GM18858 (cell line): ENCODE measurements around the gene FLNB.

Experiments used
- ATAC-seq: cut with Tn5 transposase; IDR thresholded peaks from one replicate; pipeline ENCODE4 v1.9.1; 2021; ENCODE audit not compliant: unreplicated experiment

FLNB gene

DNA sequence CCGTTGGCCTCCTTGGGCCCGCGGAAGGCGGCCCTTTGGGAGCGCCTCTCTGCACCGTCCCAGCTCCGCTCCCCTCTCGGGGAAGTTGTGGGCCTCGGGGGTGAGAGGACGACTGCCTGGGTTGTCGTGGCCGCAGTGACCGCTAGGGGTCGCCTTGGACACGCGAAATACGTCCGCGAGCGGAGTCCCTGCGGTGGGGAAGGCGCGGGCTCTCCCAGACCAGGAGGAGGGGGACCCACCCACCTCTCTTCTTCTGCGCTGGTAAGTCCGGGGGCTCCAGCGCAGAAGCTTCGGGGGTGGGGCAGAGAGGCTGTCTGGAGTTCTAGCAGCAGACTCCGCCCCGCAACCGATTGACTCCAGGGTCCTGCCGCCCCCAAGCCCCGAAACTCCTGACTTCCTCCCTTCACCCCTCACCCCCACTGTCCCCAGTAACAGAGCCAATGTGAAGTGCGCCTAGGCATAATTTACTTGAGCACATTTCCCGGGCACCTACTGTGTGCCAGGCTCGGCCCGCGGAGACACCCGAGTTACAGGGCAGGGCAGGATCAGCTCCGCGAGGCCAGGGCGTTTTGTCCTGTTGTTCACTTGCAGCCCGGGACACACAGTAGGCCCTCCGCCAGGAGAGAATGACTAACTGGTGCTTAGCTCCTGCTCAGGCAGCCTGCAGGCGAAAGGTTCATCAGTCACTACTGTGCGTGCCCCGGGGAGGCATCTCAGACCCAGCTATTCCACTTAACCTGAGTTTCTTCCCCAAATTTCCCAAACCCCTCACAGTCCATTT lies 169.7 kb downstream of the FLNB start:
- peak; percentile 55 for ATAC-seq

DNA sequence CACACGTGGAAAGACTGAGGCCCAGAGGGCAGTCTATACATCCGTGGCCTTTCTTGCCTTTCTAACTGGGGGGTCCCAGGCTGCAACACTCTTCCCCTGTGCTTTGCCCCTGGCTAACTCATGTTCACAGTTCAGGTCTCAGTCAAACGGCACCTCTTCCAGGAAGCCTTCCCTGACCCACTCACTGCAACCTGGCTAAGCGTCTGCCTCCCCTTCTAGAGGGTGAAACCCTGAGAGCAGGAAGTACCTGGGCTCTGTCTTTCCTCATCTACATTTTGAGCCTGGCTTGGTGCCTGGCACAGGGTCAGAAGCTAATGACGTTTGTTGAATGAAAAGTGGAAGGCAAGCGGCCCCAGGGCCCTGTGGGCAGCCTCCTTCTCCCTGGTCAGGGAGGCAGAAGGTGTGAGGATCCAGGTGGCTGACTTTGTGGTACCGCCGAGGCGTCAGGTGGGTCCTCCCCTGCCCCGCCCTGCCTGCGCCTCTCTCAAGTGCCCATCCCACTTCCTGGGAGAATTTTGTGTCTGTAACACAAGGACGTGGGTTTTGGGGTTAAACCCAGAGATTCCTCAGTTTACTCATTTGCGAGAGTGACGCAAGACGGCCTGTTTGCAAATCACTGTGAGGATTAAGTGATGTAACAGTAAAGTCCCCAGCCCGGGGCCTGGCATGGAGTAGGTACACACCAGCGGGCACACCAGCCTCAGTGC lies 170.5 kb downstream of the FLNB start:
- ATAC-seq: no peak

DNA sequence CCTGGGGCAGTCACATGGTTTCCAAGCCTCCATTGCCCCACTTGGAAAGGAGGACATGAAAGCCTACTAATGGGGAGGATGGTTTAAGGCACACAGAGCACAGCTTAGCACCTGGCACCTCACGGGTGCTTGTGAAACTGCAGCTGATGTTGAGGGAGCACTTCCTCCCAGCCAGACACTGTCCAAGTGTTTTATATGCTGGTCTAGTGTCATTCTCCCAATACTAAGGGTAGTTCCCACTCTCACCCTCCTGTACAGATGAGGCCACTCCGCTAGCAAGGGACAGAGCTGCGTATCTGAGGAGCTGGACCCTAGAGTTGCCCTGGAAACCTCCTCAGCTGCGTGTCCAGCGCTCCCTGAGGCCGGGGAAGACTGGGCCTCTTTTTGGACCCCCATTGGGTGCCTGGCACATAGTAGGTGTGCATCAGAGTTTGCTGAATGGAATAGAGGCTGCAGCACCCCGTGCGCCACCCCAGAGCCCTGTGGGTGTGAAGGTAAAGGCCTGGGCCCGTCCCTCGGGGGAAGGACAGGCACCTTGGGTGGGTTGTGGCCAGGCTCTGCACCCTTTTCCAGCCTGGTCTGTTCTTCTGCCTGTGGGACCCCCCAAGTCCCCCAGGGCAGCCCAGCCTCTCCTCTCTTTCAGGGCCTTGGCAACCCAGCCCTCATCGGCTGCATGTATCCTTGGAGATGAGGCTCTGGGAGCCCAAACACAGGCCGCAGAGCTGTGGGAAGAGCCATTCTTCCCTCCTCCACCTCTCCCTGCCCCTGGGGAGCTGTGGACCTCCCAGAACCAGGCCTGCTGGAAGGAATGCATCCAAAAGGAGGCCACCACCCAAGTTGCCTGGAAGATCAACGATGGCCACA lies 171.2 kb downstream of the FLNB start:
- no peak for ATAC-seq

DNA sequence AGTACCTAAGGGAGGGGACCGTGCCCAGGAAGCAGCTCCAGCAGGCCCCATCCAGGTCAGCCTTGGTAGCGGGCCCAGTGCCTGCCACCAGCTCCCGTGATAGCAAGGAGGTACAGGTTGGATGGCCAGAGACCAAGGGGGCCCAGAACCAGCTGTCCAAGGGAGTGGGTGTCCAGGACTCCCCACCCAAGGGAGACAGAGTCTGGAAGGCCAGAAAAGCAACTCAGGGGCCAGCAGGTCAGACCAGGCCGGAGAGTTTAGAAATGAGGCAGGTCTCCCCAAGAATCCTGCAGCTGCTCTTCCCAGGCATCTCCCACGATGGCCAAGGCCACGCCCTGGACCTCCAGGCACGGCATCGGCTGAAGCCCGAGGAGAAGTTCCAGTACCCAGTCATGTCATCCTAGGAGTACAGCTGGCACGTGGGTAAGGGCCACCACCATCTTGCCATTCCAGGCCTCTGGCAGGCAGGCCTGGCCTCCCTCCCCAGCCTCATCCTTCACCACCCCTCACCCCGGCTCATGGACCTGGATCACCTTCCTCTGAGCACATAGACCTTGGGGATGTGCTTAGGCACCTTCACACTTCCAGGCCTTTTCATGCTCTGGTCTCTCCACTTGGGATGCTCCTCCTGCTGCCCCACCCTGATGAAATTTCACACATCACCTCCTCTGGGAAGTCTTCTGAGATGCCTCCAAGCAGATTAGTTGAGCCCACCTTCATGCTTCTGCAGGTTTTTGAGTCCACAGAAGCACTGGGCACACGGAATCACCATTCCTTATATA lies 172.1 kb downstream of the FLNB start:
- ATAC-seq: no peak

DNA sequence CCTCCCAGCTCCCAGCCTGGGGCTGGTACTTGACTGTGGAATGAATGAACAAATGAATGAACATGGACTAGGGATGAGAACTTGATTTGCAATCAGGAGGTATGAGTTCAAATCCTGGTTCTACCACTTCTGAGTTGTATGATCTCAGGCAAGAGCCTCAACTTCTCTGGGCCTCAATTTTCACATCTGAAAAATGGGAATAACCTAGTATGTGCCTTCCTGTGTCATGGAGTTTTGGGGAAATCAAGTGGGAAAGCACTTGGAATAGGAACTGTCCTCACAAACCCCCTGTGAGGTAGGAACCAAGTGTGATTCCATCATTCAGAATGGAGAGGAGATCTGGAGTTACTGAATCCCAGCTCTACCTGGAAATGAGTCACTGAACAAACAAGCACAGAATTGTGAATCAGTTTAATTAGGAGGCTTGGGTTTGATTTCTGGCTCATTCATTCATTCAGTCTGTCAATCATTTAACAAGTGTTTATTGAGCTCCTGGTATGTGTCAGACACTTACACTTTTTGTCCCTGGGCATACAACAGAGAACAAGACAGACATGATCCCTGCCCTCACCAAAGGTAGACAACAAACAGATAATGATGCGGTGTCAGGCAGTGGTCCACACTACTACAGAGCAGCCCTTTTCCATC lies 172.8 kb downstream of the FLNB start:
- ATAC-seq: no peak

DNA sequence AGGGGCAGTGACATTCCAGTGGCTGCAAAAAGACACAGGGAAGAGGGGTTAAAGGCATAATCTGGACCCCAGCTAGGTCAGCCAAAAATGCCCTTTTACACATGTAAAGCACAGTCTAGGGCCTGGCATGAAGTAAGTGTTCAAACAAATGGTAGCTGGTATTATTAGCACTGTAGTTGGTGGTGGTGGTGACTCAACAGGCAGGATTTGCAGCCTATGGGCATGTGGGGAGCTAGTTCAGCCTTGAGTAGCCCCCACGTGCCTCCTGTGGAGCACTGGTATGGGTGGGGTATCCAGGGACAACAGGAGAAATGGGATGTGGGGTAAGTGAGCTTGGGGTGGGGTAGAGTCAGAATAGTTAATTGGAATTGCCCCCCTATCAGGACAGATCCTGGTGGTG lies 175.0 kb downstream of the FLNB start:
- ATAC-seq: no peak

DNA sequence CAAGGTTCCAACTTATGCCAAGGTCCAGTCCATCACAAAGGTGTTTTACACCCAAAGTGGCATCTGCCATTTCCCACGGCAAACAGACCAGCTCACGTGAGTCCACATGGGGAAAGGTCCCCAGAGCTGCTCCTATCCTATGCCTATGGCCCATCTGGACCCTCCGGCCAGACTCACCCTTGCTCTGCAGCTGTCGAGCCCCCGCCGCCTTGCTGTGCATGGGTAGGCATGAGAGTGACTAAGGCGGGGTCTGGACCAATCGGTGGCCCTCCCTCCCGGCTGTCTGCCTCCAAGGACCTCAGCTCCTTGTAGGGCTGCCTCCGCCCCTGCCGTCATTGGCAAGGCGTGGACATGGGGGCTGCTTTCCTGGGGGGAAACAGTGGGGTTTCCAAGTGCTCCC lies 175.7 kb downstream of the FLNB start:
- ATAC-seq: no peak

DNA sequence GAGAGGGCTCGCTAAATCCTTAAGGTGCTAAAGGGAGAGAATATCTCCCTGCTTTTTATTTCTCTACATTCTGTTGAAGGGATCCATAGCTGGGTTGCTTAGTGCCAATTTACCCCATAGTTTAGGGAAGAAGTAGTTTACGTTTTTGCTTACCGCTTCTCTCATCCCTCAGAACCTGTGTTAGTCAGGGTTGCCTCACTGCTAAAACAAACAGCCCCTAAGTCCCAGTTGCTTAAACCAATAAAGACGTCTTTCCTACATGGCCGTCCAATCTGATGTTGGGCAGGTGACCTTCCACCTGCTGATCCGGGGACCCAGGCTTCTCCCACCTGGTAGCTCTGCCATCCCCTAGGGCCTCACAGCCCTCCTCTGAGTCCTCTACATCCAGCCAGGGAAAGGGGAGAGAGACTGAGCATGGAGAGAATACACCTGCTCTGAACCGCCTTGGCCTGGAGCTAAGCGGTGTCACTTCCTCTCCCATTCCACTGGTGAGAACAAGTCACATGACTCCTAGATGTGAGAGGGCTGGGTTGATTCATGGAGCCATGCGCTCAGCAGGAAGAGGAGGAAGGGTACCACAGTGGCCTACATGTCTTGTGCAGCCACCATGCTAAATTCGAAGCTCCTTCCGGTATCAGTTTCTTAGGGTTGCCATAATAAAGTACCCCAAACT lies 176.2 kb downstream of the FLNB start:
- ATAC-seq: no peak

DNA sequence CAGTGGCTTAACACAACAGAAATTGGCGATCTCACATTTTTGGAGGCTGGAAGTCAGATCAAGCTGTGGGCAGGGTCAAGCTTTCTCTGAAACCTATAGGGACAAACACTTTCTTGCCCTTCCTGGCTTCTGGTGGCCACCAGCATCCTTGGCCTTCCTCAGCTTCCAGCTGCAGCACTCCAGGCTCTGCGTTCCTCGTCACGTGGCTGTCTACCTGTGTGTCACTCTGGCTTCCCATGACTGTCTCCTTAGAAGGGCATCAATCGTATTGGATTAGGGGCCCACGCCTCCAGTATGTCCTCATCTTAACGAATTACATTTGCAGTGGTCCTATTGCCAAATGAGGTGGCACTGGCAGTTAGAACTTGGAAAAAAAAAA lies 176.7 kb downstream of the FLNB start:
- no peak for ATAC-seq

DNA sequence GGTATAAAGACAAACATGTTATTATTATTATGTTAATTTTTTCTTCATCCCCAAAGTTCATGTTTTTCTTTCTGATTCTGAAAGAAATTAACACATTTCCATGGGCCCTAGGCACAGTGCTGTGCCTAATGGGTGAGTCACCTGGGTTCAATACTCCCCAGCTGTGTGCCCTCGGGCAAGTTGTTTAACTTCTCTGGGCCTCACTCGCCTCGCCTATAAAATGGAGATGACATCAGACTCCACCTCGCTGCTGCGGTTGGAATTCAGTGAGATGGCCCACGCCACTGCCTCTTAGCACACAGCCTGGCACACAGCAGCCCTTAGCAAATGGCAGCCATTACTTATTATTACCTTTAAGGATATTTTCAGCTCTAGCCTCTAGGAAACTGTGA lies 179.9 kb downstream of the FLNB start:
- no peak for ATAC-seq

DNA sequence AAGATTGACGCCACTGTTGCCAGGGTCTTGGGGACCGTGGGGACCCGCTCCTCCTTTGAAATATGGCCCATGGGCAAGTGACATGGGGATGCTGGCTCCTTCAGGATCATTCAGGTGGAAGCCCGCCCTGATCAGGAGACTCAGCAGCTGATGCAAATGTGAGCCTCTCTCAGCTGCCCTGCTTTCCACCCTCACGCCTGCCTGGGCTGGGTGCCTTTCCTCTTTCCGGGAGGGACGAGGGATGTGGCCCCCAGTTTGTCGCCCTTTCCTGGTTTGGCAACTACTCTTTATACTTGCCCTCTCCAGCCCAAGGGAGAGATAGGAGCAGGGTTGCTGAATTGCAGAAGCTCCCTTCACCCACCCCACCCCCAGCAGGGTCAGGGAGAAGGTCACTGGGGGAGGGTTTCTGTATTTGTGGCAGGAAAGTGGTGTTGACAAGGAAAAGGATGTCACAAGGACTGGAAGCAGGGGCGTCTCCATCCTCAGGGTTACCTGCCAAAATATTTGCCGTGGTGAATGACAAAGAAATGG lies 180.8 kb downstream of the FLNB start:
- ATAC-seq: no peak

DNA sequence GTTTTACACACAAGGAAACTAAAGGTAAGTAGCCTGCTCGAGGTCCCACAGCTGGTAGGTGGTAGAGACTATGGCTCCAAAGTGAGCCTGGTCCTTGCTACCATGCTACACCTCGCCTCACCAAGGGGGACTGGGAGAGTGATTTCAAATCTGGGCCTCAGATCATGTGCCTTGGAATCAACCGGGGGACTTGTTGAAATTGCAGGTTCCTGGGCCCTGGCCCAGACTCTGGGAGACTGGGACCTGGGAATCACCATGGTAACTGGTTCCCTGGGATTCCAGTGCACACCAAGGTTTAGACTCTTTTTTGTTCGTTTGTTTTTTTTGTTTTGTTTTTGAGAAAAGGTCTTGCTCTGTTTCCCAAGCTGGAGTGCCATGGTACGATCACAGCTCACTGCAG lies 181.5 kb downstream of the FLNB start:
- ATAC-seq: no peak

DNA sequence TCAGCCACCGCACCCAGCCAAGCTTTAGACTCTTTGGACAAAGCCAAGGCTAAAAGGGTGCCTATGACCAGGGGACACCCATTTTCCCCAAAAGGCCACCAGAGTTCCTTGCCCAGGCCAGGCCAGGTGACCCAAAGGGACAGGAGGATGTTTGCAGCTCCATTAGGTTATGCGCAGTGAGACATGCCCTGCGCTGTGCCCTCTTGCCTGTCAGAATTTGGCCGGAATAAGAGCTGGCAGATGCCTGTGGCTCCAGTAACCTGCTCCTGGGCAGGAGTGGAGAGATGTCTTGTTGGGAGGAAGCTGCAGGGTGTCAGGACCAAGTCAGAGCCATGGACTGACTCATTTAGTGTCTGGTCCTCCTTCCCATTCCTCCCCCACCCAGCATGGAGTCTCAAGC lies 182.1 kb downstream of the FLNB start:
- no peak for ATAC-seq

DNA sequence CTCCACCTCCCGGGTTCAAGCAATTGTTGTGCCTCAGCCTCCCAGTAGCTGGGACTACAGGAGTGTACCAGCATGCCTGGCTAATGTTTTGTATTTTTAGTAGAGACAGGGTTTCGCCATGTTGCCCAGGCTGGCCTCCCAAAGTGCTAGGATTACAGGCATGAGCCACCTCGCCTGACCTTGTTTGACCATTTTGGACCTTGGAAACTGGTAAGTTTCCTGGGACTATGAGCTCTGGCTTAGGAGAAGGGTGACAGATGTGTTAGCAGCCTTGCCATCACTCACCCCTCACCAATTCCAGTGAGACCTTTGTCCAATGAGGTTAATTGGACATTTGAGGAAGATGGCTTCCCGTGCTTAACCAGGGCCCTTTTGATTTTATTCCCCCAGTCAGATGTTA lies 182.7 kb downstream of the FLNB start:
- no peak for ATAC-seq

DNA sequence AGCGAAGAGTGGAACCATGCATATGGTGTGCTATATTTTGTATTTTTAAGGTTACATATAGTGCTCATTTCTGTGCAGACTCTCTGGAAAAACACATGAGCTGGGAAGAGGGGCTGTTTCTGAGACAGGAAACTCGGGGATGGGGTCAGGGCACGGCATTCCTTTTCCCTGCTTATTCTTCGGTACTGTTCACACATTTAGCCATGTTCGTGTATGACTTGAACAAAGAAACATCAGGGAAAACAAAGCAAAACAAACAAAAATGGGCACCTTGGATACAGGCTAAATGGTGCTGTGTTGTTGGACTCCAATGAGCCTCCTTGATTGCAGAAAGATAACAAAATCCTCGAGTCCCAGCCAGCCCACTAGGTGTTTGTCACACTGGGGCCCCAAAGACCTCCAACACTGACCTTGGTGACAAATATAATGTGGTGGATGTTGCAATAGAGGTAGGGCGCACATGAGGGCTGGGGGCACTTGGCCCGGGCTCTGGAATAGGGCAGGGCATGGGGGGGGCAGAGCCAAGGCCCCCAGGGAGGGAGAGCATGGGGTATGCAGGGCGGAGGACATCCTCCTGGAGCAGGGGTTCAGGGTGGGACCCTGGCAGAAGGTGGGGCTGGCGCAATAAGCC lies 183.3 kb downstream of the FLNB start:
- no peak for ATAC-seq

DNA sequence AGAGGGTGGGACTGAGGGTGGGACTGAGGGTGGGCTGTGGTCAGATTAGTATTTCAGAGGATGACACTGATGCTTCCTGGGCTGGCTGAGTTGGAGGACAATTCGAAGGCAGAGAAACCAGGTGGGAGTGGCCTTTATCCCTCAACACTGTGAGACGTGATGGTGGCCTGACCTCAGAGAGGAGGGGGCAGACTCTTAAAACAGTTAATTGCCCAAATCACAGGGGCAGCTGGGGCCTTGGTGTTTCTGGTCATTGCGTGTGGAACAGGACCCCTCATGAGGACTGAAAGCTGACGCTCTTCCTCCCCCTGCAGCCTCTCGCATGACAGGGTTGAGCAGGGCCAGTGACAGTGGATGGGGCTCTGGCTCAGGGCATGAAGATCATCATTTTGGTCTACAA lies 183.8 kb downstream of the FLNB start:
- ATAC-seq: no peak

DNA sequence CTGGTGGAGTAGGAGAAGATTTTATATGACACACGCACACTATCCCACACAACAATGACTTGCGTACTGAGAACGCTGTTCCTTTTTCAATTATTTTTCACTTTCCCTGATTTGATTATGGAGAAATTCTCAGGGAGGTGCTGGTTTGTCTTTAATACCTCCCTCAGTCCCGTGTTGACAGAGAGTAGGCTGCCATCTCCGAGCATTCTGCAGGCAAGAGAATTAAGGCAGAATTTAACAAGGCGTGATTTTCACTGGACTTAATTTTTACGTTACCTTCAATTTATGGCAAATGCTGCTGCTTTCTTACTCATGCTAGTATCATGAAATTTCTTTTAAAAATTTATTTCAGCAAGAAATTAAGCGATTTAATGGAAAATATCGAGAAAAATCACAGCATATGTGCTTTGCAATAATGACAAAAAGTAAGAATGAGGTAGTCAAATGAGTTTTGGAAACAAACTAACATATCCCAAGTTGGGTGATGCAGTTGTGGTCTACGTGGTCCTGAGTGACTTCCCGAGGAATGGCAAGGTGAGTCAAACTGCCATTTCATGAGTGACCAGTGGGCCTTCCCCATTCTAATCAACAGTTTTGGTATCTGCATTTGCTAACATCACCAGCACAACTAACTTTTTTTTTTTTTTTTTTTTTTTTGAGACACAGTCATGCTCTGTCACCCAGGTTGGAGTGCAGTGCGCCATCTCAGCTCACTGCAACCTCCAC lies 185.6 kb downstream of the FLNB start:
- no peak for ATAC-seq

DNA sequence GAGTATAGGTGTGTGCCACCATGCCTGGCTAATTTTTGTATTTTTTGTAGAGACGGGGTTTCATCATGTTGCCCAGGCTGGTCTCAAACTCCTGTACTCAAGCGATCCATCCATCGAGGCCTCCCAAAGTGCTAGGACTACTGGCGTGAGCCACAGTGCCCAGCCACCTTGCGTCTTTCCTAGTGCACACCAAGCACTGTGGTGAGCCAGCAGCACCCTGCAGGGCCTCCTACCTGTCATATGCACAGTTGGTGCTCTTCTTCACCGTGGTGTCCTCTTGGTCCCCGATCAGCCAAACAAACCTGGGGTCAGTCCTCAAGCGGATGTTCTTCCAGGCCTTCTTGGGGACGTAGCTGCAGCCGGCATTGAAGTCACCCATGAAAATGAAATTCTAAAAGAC lies 189.4 kb downstream of the FLNB start:
- no peak for ATAC-seq

DNA sequence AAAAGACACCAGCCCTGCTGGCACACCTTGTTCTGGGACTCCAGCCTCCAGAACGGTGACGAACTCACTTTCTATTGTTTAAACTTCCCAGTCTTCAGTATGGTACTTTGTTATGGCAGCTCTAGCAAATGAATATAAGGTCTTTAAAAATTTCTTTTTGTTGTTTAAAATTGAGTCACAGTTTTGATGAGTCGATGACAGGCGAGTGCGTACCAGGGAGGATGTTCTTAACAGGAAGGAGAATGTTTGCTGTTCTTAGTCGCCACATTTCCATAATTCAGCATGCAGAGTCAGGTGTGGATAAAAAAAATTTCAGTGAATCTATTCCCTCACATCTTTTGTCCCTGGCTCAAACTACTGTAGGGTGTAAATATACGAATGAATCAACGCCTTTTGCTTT lies 190.1 kb downstream of the FLNB start:
- ATAC-seq: no peak
